Measurements from ENCODE around the gene MYO10. TPM values are rescaled to one million over a fixed set of nuclear protein-coding genes. Genes with fewer than 3 reads are reported as not detected.
A peak's percentile ranks its signal among the peaks of the same experiment; 100 is the strongest.
"Not testable (repeated sequence)": the region's sequence is repeated elsewhere in the genome, so short reads cannot be mapped to it uniquely, and the experiment has no call there.

Gene MYO10
- total RNA-seq, 4 donors from 2014 or later, result 3.4 to 28.7 (median 13.4) TPM

- Histone ChIP-seq H3K4me3 (no peak overlapping the region), H3K27me3 (no peaks in the 10 kb centered on the region), H3K27ac (no peak overlapping the region), H3K4me1 (no peaks in the 10 kb centered on the region), H3K9me3 (no peaks in the 10 kb centered on the region), H3K36me3 (no peaks in the 10 kb centered on the region)
- in situ Hi-C loops (cut with MboI; ENCODE audit: low sequenced_read_pairs in 4 of 4), result no loop called here
- TF ChIP-seq POLR2A (IDR thresholded peaks at IDR 0.05), result no peak
- no peak for TF ChIP-seq CTCF (IDR thresholded peaks at IDR 0.05 in 4 of 5, conservative IDR thresholded peaks at IDR 0.05 in 1 of 5)
- ATAC-seq (no peak), DNase-seq (no peak)
- intact Hi-C loops (cut with DNase I; ENCODE audit: low total_unique reads), result no loop called here
These were observed 102.1 kb downstream of the MYO10 start for GRCh38 chr5:16834029-16834428.

GRCh38 chr5:16831326-16831725 is 104.8 kb downstream of the MYO10 start:
- H3K36me3 ChIP-seq; H3K27ac ChIP-seq; DNase-seq; H3K4me1 ChIP-seq; H3K4me3 ChIP-seq; ATAC-seq; in situ Hi-C loops (cut with MboI; ENCODE audit: low sequenced_read_pairs in 4 of 4); intact Hi-C loops (cut with DNase I; ENCODE audit: low total_unique reads); H3K9me3 ChIP-seq; H3K27me3 ChIP-seq: not testable (repeated sequence)

- ATAC-seq, result no peak
These were observed 108.3 kb downstream of the MYO10 start for GRCh38 chr5:16827755-16828154.

GRCh38 chr5:16826379-16827125 is 109.5 kb downstream of the MYO10 start:
- in situ Hi-C loops (cut with MboI; ENCODE audit: low sequenced_read_pairs in 4 of 4), result no loop called here
- ATAC-seq, result no peak
- no peak for DNase-seq
- Histone ChIP-seq H3K36me3 (no peaks in the 10 kb centered on the region), H3K4me3 (no peak overlapping the region), H3K4me1 (no peaks in the 10 kb centered on the region), H3K27ac (no peak overlapping the region), H3K9me3 (no peaks in the 10 kb centered on the region), H3K27me3 (no peaks in the 10 kb centered on the region)
- TF ChIP-seq CTCF (IDR thresholded peaks at IDR 0.05 in 4 of 5, conservative IDR thresholded peaks at IDR 0.05 in 1 of 5) (no peak), POLR2A (IDR thresholded peaks at IDR 0.05) (no peak)
- intact Hi-C loops (cut with DNase I; ENCODE audit: low total_unique reads), result no loop called here

More at GRCh38 chr5:16827755-16828154, 108.3 kb downstream of the MYO10 start:
- DNase-seq, result no peak
- TF ChIP-seq POLR2A (IDR thresholded peaks at IDR 0.05), result no peak
- TF ChIP-seq CTCF (IDR thresholded peaks at IDR 0.05 in 4 of 5, conservative IDR thresholded peaks at IDR 0.05 in 1 of 5), result no peak
- H3K9me3 ChIP-seq, result no peaks in the 10 kb centered on the region
- H3K27me3 ChIP-seq, result no peaks in the 10 kb centered on the region
- in situ Hi-C loops (cut with MboI; ENCODE audit: low sequenced_read_pairs in 4 of 4) (no loop called here), intact Hi-C loops (cut with DNase I; ENCODE audit: low total_unique reads) (no loop called here)
- H3K27ac ChIP-seq, result no peak overlapping the region
- H3K4me1 ChIP-seq, result no peaks in the 10 kb centered on the region
- H3K36me3 ChIP-seq, result no peaks in the 10 kb centered on the region
- H3K4me3 ChIP-seq, result no peak overlapping the region

- Histone ChIP-seq H3K4me1 (peaks cover 7 to 14% of the 10 kb centered on the region in 2 donors), H3K27me3 (no peaks in the 10 kb centered on the region), H3K4me3 (no peak overlapping the region), H3K36me3 (no peaks in the 10 kb centered on the region), H3K27ac (peak overlapping the region in 2 of 4 donors; percentile 12 to 53), H3K9me3 (no peaks in the 10 kb centered on the region)
- in situ Hi-C loops (cut with MboI; ENCODE audit: low sequenced_read_pairs in 4 of 4), result no loop called here
- no peak for DNase-seq
- TF ChIP-seq CTCF (IDR thresholded peaks at IDR 0.05 in 4 of 5, conservative IDR thresholded peaks at IDR 0.05 in 1 of 5) (no peak), POLR2A (IDR thresholded peaks at IDR 0.05) (no peak)
- ATAC-seq, result peak; percentile 47 to 78
- intact Hi-C loops (cut with DNase I; ENCODE audit: low total_unique reads), result no loop called here
These were observed 116.4 kb downstream of the MYO10 start for GRCh38 chr5:16819522-16820167.
